Fibroblast of lung (primary cell): Measurements from ENCODE around the gene CHRD.

ENCODE experiments used
- CTCF ChIP-seq, 2 donors: IDR thresholded peaks in 1 of 2; conservative IDR thresholded peaks in 1 of 2; 1 replicate in 1 of 2; 2 replicates in 1 of 2; pipeline ENCODE4 v1.5.1; 2011 to 2012; ENCODE audit warnings: low read length in 2 of 2, control low read depth in 1 of 2, inconsistent platforms in 1 of 2, low read depth in 1 of 2, mild to moderate bottlenecking in 1 of 2
- EZH2 ChIP-seq: IDR thresholded peaks from 2 replicates; pipeline ENCODE4 v1.5.1; 2012; ENCODE audit warnings: low read length, control low read depth, mild to moderate bottlenecking; ENCODE audit errors: missing control alignments

GRCh38 chr3:184357248-184358123 lies 22.4 kb upstream of the CHRD start:
- TF ChIP-seq CTCF (conservative IDR thresholded peaks at IDR 0.05 in 1 of 2, IDR thresholded peaks at IDR 0.05 in 1 of 2; ENCODE audit: low read depth in 1 of 2, low read length in 2 of 2) = no peak
- no peak for TF ChIP-seq EZH2
